DMS 273 treated with DMSO at 0.1 percent for 48 hours (cell line): Measurements from ENCODE around the gene KCNIP1.

Experiments
- DNase-seq: peaks from one replicate; lab custom pipeline; 2025; lab: John Stamatoyannopoulos, UW

KCNIP1 gene

DNA sequence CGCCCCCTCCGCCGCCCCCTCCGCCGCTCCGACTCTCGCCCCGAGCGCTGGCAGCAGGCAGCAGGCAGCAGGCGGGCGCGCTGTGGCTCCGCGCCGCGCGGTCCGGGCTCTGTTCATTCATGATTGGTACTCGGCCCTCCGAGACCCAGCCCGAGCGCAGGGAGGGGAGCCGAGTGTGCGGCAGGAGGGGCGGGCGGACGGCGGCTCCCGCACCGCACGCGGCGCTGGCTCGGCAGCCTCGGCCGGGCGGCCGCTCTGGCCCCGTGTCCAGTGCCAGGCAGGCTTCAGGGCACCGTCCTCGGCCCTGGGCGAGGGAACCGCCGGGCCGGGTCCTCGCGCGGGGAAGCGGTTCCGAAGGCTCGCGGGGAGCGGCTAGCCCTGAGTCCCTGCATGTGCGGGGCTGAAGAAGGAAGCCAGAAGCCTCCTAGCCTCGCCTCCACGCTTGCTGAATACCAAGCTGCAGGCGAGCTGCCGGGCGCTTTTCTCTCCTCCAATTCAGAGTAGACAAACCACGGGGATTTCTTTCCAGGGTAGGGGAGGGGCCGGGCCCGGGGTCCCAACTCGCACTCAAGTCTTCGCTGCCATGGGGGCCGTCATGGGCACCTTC, at the start of gene KCNIP1:
TSS of gene KCNIP1 (plus strand) at position 31 of the 607 bp plus-strand sequence.
- peak; percentile 3 for DNase-seq

DNA sequence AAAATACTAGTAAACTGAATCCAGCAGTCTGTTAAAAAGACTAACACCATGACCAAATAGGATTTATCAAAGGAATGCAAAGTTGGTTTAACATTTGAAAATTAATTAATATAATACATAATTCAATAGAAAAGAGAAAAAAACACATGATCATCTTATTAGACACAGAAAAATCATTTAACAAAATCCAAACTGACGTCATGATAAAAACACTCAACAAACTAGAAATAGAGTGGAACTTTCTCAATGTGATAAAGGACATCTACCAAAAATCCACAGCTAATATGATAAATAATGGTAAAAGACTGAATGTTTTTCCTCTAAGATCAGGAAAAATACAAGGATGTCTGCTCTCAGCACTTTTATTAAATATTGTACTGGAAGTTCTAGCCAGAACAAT, 40.4 kb upstream of the KCNIP1 start:
- DNase-seq, result no peak

DNA sequence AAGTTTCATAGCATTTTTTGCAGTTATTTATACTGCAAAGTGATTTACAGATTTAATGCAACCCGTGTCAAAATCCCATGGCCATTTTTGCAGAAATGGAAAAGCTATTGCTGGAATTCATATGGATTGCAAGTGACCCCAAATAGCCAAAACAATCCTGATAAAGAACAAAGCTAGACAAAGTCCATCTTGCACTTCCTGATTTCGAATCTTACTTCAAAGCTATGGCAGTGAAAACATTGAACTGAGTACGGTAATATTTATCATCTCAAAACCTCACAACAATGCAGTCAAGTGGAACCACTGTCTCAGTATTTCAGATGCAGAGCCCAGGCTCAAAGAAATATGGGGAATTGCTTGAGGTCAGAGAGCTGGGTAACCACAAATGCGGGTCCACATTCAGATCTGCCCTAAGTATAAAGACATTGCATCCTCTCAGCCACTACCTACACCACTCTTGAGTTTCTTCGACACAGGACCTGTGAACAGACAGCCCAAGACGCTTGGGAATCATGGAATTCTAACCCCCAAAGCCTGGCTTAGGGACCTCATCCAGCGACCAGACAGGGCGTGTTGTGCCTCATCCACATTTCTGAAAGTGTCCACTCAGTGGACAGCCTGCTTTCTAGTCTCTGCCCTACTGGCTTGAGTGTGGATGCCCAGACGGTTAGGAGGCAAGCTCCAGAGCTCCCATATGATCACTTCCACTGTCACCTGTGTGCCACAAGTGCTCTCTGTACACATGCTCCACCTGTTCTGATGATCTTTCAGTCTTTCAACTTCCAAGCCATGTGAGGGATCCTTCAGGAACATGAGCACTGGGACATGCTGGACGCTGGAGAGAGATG, 39.3 kb upstream of the KCNIP1 start:
- DNase-seq, result no peak

DNA sequence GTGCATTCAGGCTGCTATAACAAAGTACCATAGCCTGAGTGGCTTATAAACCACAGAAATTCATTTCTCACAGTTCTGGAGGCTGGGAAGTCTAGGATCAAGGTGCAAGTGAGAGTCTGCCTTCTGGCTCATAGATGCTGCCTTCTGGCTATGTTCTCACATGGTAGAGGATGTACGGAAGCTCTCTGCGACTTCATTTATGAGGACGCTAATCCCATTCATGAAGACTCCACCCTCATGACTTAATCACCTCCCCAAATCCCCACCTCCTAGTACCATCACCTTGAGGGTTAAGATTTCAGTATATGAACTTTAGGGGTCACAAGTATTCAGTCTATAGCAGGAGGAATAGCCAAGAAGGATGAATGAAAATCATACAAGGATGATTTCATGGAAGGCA, 37.3 kb upstream of the KCNIP1 start:
- DNase-seq, result no peak

DNA sequence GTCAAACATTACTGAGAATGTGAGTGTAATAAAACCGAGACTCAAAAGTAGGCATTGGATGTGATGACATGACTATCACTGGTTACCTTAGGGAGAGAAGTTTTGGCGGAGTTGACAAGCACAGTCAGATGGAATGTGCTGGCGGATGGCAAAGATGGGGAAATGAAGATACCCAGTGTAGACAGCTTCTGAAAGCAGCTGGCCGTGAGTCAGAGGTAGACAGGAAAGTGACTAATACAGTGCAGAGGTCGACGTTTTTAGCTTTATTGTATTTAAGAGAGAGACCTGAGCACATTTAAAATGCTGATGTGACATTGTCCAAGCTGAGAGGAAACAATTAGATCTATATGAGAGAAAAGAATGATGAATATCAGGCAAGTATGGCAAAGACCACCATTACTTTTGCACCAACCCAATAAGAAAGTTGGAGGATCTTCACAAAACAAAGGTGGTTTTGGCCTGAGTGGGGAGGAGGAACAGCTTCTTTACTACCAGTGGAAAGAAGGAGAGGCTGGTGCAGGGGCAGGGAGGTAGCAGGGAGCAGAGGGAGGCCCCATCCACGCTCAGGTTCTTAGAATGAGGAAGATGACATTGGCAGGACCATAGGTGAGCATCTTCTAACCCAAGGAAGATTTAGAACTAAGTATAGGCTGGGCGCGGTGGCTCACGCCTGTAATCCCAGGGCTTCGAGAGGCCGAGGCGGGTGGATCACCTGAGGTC, 36.7 kb upstream of the KCNIP1 start:
- DNase-seq, result no peak

DNA sequence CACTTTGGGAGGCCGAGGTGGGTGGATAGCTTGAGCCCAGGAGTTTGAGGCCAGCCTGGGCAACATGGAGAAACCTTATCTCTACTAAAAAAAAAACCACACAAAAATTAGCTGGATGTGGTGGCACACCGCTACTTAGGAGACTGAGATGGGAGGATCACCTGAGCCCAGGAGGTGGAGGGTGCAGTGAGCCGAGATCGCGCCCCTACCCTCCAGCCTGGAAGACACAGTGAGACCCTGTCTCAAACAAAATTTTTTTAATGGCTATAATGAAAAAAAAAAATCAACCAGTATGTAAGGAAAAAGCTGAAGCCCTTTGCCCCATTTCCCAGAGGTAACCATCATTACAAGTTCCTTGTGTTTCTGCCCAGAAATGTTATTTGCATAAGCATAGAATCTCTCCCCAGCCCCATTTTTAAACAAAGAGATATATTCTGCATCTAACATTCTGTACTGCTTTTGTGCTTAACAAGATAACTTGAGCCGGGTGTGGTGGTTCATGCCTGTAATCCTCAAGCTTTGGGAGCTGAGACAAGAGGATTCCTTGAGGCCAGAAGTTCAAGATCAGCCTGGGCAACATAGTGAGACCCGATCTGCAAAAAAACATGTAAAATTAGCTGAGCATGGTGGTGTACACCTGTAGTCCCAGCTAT, 35.1 kb upstream of the KCNIP1 start:
- DNase-seq, result no peak

DNA sequence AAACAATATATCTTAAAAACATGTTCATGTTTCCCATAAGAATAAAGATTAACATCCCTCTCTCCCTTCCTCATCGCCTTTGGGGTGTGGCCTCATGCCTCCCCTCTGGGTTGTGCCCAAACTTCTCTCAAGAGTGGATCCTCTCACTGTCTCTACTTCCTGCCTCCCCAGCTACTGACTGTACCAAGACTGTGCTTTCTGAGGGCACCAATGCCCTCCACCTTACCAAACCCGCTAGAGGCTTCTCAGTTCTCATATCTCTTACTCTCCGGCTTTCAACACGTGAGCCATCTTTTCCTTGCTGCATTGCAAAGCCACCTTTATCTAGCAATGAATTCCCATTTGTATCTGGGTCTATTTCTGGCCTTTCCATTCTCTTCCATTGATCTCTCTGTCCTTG, 34.4 kb upstream of the KCNIP1 start:
- no peak for DNase-seq

DNA sequence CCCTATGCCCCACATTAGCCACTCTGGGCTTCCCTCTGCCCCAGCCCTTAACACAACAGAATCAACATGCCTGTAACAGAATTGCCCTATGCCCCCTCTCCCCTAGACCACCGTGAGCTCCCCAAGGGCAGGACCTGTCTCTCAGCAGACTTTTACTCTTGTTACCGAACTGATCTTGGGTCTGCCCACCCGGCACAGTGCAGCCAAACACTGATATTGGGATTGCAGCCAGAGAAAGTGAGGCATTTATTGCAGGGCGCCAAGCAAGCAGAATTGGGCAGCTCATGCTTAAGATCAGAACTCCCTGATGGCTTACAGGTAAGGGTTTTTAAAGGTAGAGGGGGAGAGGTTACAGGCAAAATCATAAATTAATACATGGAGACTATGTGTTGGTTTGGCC, 33.5 kb upstream of the KCNIP1 start:
- no peak for DNase-seq

DNA sequence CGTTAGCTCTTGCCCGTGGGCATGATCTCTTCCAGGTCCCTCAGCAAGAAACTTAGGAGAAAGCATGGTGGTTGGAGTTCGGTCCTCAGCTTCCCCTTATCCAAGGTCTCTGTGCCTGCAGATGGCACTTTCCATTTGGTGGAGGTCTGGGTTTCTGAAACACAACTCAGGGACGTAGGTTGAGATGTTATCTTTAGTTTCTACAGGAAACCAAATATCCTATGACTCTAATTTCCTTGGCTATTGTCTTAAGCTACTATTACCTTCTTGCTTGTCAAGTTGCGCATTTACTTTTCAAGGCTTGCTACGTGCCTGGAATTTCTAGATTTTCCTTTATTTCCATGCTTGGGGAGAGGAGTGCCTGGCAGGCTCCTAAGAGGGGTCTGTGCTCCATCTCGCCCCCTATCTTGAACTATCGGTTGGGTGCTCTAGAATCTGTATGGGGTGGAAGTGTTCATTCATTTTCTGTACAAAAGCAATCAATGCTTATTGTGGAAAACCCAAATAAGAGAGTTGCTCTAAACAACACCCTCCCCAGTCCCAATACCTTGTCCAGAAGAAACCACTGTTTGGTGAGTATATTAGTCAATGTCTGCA, 32.9 kb upstream of the KCNIP1 start:
- DNase-seq, result no peak

DNA sequence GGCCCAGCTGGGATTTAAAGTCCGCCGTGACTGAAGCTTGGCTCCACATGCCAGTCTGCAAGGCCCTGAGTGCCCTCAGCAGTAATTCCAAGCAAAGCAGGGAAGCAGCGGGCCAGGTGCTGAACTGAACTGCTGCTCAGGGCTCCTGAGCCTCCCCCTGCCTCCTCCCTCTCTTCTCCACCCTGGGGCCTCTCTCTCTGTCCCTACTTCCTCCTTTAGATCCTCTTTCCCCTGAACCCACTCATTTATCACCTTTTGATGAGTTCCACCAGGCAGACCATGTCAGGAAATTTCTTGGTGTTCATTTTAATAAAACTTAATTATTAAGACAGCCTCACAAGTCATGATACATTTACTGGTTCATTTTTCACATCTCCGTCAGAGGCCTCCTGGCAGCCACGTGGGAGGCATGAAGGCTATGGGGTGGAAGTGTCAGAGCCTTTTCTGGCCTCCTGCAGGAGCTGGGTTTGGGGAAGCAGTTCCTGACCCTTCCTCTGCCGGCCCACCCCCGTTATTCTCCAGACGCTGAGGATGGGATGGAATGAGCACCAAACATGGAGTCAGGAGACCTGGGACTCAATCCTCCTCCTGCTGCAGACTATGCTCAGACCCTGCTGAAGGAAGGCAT, 32.2 kb upstream of the KCNIP1 start:
- no peak for DNase-seq

DNA sequence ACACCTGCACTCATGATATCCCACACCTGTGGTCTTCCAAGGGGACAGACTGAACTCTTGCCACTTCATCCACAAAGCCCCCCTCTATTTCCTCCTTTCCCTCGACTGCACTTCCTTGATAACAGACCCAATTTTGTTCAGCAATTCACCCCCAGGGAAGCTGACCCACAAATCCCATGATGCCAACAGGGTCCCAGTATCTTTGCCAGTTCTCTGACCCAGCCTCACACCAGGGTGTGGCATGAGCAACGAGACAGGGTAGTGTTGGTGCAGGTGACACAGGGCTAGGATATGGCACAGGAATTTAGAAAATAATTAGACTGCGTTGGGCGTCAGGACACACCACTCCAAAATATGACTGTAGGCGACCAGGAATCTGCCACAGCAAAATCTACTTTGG, 30.2 kb upstream of the KCNIP1 start:
- DNase-seq, result no peak

DNA sequence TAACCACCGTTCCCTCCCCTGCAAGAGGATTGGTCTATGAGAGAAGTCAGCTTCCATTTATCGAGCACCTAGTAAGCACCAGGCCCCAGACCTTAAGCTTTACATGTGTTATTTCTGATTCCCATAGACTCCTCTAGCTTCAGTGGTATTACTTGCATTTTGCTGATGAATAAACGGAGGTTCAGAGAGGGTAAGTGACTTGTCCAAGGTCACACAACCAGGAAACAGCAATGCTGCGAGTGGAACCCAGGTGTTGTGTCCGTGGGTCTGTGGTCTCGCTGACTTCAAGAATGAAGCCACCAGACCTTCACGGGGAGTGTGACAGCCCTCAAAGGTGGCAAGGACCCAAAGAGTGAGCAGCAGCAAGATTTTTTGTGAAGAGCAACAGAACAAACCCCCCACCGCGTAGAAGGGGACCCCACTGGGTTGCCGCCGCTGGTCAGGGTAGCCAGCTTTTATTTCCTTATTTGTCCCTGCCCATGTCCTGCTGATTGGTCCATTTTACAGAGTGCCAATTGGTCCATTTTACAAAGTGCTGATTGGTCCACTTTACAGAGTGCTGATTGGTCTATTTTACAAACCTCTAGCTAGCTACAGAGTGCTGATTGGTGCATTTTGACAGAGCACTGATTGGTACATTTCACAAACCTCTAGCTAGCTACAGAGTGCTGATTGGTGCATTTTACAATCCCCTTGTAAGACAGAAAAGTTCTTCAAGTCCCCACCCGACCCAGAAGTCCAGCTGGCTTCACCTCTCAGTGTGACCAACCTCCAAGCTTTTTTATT, 29.1 kb upstream of the KCNIP1 start:
- no peak for DNase-seq

DNA sequence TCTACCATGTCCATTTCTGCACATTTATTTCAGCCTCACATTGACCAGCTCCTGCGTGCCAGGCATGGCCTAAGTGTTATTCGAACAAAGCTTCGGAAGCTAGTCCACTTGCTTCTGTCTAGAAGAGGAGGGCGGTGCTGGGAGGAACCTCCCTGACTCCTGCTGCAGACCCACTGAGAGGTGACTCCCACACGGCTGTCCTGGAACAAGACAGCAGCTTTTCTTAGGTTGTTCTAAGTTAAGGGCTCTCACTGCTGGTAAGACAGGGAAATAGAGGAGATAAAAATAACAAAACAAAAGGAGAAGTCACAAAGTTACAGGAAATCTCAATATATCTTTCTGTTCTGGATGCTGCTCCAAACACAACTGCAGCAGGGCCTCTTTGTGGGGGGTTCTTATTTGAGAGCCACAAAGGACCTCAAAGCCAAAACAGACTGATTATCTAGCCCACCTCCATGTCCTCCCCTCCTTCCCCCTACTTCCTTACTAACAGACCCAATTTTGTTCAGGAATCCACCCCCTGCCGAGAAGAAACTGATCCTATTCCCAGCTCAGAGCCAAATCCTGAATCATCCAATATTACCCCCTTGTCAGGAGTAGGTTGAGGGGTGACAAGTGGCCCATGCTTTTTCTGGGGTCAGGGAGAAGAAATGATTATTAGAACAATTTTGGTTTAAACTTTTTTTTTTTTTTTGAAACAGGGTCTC, 28.4 kb upstream of the KCNIP1 start:
- DNase-seq, result no peak

DNA sequence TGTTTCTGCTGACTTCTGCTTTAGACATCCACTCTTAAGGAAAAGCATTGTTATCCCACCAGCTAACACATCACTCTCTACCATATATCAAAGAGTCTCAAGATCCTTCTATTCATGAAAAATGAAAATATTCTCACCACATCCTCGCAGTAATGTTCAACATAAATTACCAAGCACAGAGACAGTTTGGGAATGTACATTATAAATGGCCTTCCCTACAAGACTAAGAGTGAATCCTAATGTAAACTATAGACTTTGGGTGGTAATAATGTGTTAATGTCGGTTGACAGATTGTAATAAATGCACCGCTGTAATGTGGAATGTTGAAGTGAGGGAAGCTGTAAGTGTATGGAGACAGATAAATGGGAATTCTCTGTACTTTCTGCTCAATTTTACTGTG, 27.1 kb upstream of the KCNIP1 start:
- no peak for DNase-seq

DNA sequence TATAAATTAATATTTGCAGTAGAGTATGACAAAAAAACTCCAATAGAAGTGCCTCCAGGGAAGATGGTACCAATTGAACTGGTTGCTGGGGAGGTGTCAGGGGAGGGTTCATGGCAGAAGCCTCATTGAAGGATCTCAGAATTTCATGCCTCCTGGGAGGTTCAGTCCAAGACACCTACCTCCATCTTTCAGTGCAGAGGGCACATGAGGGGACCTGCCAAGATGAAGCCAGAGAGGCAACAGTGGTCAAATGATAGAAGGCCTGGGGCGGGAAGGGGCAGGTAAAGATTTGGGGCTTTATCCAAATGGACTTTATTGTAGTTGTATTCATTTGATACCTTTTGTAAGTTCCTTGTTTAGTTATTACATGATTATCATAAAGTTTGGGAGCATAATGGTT, 25.9 kb upstream of the KCNIP1 start:
- DNase-seq, result no peak

DNA sequence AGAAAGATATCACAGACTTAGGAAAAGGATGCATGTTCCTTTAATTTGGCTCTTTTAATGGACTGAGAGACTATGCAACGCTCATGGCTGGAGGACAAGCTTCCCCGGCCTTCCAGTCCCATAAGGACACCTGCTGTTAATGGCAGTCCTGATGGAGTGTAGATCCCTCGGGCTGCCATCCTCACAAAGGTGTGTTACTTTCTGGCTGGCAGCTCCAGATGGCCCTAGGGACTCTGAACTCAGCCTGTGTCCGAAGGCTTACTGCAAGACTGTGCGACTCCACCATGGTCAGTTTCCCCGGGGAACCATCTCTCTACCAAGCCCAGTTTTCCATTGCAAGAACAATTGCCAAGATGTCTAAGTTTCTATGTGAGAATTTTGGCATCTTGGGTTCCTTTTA, 25.5 kb upstream of the KCNIP1 start:
- no peak for DNase-seq

DNA sequence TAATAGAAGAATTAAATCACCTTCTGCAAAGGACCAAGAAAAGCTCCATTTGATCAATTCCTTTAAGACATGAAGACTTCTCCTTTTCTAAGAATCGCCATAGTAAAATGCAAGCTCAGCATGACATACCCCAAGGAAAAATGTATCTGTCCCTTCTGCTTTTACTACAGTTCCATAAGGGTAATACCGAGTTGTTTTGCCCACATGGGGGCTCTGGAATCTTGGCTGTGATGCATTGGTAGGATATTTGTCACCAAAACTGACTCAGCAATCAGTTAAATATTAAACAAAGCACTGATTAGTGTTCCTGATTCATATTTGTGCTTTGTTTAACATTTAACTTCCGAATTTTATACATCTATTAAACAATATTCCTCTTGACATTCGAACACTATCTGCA, 24.3 kb upstream of the KCNIP1 start:
- no peak for DNase-seq

DNA sequence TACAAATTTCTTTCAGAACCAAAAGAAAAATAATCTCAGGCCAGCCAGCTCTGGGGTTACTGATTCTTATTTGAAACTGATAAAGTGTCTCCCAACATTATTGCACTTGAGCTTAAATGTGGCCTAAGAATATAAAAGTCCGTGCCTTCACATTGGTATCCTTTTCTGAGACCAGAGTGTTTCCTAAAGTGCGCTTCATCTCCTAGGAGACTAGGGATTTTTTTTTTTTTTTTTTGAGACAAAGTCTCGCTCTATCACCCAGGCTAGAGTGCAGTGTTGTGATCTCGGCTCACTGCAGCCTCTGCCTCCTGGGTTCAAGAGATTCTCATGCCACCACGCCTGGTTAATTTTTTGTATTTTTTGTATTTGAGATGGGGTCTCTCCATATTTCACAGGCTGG, 23.6 kb upstream of the KCNIP1 start:
- DNase-seq, result no peak

DNA sequence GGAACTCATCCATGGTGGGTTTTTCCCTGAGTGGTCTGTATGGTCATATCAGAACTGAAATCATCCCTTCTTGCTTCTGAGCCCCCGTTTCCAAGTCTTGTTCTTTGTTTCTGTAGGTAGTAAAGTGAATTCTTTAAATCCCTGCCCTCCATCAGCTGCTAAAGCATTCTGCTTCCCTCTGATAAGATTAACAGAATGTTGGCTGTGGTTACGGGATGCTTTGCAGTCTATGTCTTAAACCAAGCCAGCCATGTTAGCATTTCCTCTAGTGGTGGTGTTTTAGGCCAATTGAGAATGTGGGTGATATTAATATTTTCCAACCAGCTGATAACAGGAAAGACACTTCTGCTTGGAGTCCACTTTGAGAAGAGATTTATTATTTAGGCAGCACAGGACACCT, 22.0 kb upstream of the KCNIP1 start:
- no peak for DNase-seq

DNA sequence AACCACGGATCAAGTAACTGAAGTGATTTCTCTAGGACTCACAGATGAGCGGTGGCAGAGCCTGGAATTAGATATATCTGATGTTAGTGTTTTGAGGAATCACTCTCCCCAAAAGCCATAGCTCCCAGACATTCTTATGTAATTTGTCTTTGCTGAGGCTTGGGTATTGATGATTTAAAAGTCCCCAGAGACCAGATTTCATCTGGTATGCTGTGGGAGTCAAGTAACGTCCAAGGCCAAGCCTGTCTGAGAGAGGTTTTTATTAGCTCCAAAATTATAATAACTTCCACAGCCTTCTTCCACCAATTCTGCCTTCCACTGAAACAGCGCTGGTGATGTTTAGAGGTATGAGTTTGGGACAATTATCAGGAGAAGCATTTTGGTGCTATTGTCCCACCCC, 21.3 kb upstream of the KCNIP1 start:
- DNase-seq, result no peak
